ENCODE measurements around the gene MEGF8.
A peak's percentile ranks its signal among the peaks of the same experiment; 100 is the strongest.

Gene MEGF8

DNA sequence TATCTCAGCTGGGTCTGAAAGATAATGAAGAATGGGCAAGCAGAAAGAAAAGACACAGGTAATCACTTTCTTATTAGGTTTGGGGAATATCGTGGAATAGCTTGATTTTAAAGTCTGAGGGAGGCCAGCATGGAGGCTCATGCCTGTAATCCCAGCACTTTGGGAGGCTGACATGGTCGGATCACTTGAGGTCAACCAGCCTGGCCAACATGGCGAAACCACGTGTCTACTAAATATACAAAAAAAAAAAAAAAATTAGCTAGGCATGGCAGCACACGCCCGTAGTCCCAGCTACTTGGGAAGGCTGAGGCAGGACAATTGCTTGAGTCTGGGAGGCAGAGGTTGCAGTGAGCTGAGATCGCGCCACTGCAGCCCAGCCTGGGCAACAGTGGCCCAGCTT, 21.6 kb upstream of the MEGF8 start:
- no peak overlapping the region for H3K27ac ChIP-seq (ENCODE audit: low read length)
- no peaks in the 10 kb centered on the region for H4K20me1 ChIP-seq (ENCODE audit: insufficient read depth, low read length)
- H3K9ac ChIP-seq (ENCODE audit: low read length): no peak overlapping the region

GRCh38 chr19:42306646-42307045, 18.8 kb upstream of the MEGF8 start:
- no peaks in the 10 kb centered on the region for H4K20me1 ChIP-seq (ENCODE audit: insufficient read depth, low read length)
- no peak overlapping the region for H3K4me2 ChIP-seq (ENCODE audit: low read length)
- no peak overlapping the region for H2AFZ ChIP-seq (ENCODE audit: low read depth, low read length)
- H3K27me3 ChIP-seq (ENCODE audit: low read depth, low read length): no peaks in the 10 kb centered on the region
- peaks cover 13% of the 10 kb centered on the region for H3K4me1 ChIP-seq (ENCODE audit: low read length)
- TF ChIP-seq EZH2phosphoT487 (IDR thresholded peaks at IDR 0.05; ENCODE audit: low read depth) (no peak), CTCF (IDR thresholded peaks at IDR 0.05; ENCODE audit: low read depth, low read length) (no peak)
- no peak overlapping the region for H3K4me3 ChIP-seq (ENCODE audit: low read length)
- no peak overlapping the region for H3K9ac ChIP-seq (ENCODE audit: low read length)
- no peaks in the 10 kb centered on the region for H3K9me3 ChIP-seq (ENCODE audit: insufficient read depth, low read length)
- no peak overlapping the region for H3K27ac ChIP-seq (ENCODE audit: low read length)
- no peaks in the 10 kb centered on the region for H3K36me3 ChIP-seq (replicated peaks; ENCODE audit: low read depth, low read length)
- H3K79me2 ChIP-seq (ENCODE audit: low read length): peaks cover 6% of the 10 kb centered on the region

More for the DNA sequence above, 21.6 kb upstream of the MEGF8 start:
- Histone ChIP-seq H3K9me3 (ENCODE audit: insufficient read depth, low read length) (no peaks in the 10 kb centered on the region), H3K36me3 (replicated peaks; ENCODE audit: low read depth, low read length) (peaks cover 6% of the 10 kb centered on the region), H3K4me3 (ENCODE audit: low read length) (no peak overlapping the region), H3K27me3 (ENCODE audit: low read depth, low read length) (no peaks in the 10 kb centered on the region), H3K4me2 (ENCODE audit: low read length) (no peak overlapping the region), H2AFZ (ENCODE audit: low read depth, low read length) (peak overlapping the region; percentile 88), H3K4me1 (ENCODE audit: low read length) (peaks cover 17% of the 10 kb centered on the region), H3K79me2 (ENCODE audit: low read length) (peaks cover 7% of the 10 kb centered on the region)
- TF ChIP-seq EZH2phosphoT487 (IDR thresholded peaks at IDR 0.05; ENCODE audit: low read depth): no peak
- no peak for TF ChIP-seq CTCF (IDR thresholded peaks at IDR 0.05; ENCODE audit: low read depth, low read length)

- Histone ChIP-seq H3K27ac (ENCODE audit: low read length) (no peak overlapping the region), H3K4me1 (ENCODE audit: low read length) (peaks cover 10% of the 10 kb centered on the region; the same call in 1 of the 2 replicates), H3K27me3 (ENCODE audit: low read depth, low read length) (no peaks in the 10 kb centered on the region), H3K4me2 (ENCODE audit: low read length) (no peak overlapping the region), H3K9ac (ENCODE audit: low read length) (no peak overlapping the region), H3K9me3 (ENCODE audit: insufficient read depth, low read length) (no peaks in the 10 kb centered on the region), H3K36me3 (replicated peaks; ENCODE audit: low read depth, low read length) (no peaks in the 10 kb centered on the region), H3K4me3 (ENCODE audit: low read length) (no peak overlapping the region), H3K79me2 (ENCODE audit: low read length) (no peaks in the 10 kb centered on the region), H2AFZ (ENCODE audit: low read depth, low read length) (no peak overlapping the region), H4K20me1 (ENCODE audit: insufficient read depth, low read length) (no peaks in the 10 kb centered on the region)
- TF ChIP-seq EZH2phosphoT487 (IDR thresholded peaks at IDR 0.05; ENCODE audit: low read depth) (no peak), CTCF (IDR thresholded peaks at IDR 0.05; ENCODE audit: low read depth, low read length) (no peak)
Measured at GRCh38 chr19:42309686-42310085, 15.7 kb upstream of the MEGF8 start.

- H3K36me3 ChIP-seq (replicated peaks; ENCODE audit: low read depth, low read length): no peaks in the 10 kb centered on the region
- H3K27me3 ChIP-seq (ENCODE audit: low read depth, low read length): no peaks in the 10 kb centered on the region
- H3K79me2 ChIP-seq (ENCODE audit: low read length): no peaks in the 10 kb centered on the region
- H3K27ac ChIP-seq (ENCODE audit: low read length): no peak overlapping the region
- peaks cover 15% of the 10 kb centered on the region for H3K4me1 ChIP-seq (ENCODE audit: low read length)
- no peak overlapping the region for H2AFZ ChIP-seq (ENCODE audit: low read depth, low read length)
- no peak overlapping the region for H3K4me3 ChIP-seq (ENCODE audit: low read length)
- H3K4me2 ChIP-seq (ENCODE audit: low read length): no peak overlapping the region
- H4K20me1 ChIP-seq (ENCODE audit: insufficient read depth, low read length): no peaks in the 10 kb centered on the region
- no peak overlapping the region for H3K9ac ChIP-seq (ENCODE audit: low read length)
- TF ChIP-seq CTCF (IDR thresholded peaks at IDR 0.05; ENCODE audit: low read depth, low read length): peak; percentile 19
- no peak for TF ChIP-seq EZH2phosphoT487 (IDR thresholded peaks at IDR 0.05; ENCODE audit: low read depth)
- no peaks in the 10 kb centered on the region for H3K9me3 ChIP-seq (ENCODE audit: insufficient read depth, low read length)
Measured at GRCh38 chr19:42311657-42312056, 13.8 kb upstream of the MEGF8 start.
